Erythroblast (primary cell): ENCODE measurements around the gene PARD3.

Source experiments
- GATA1 ChIP-seq: IDR thresholded peaks from 2 replicates; pipeline ENCODE4 v1.6.1; 2011; ENCODE audit warnings: low read depth, mild to moderate bottlenecking, control low read depth, low read length, moderate library complexity
- POLR2A ChIP-seq: IDR thresholded peaks from 2 replicates; pipeline ENCODE4 v1.6.1; 2011; ENCODE audit warnings: mild to moderate bottlenecking, low read length

GRCh38 chr10:34228066-34228465 lies 587.0 kb downstream of the PARD3 start:
- TF ChIP-seq POLR2A (no peak), GATA1 (no peak)
